HepG2 (cell line): ENCODE data around the gene NFYC. TPM values are rescaled to one million over a fixed set of nuclear protein-coding genes. Genes with fewer than 3 reads are reported as not detected.

ENCODE experiments used
- CEBPB ChIP-seq: IDR thresholded peaks from 2 replicates; pipeline ENCODE4 v1.6.1; 2011; ENCODE audit warnings: low read depth, low read length, improper control_type of control experiment, borderline replicate concordance
- FIP1L1 ChIP-seq: fragments of 200-400 bp; formaldehyde crosslinking; IDR thresholded peaks from 2 replicates; pipeline ENCODE4 v1.6.1; 2018; ENCODE audit warnings: low read depth, mild to moderate bottlenecking, low read length, moderate library complexity, borderline replicate concordance; ENCODE audit not compliant: insufficient read depth
- HDAC6 ChIP-seq: fragments of 200-600 bp; sonication (generic); IDR thresholded peaks from 2 replicates; pipeline ENCODE4 v1.7.0; 2017; ENCODE audit warnings: mild to moderate bottlenecking, antibody characterized with exemption, low read length, low read depth
- HOXA5 ChIP-seq: sonication (generic); formaldehyde crosslinking; IDR thresholded peaks from 2 replicates; pipeline ENCODE4 v1.4.0; 2020; ENCODE audit warnings: missing genetic modification reagents
- MED1 ChIP-seq: sonication (generic); formaldehyde crosslinking; IDR thresholded peaks from 2 replicates; pipeline ENCODE4 v1.4.0; 2020; ENCODE audit warnings: missing genetic modification reagents
- TBX3 ChIP-seq: fragments of 450-650 bp; IDR thresholded peaks from 2 replicates; pipeline ENCODE4 v1.6.1; 2017; ENCODE audit warnings: antibody characterized with exemption, mild to moderate bottlenecking, inconsistent platforms, borderline replicate concordance
- ZBTB38 ChIP-seq: sonication (generic); formaldehyde crosslinking; IDR thresholded peaks from 2 replicates; pipeline ENCODE4 v1.5.1; 2020; ENCODE audit warnings: mild to moderate bottlenecking, missing genetic modification reagents
- ZNF251 ChIP-seq: sonication (generic); formaldehyde crosslinking; IDR thresholded peaks from 2 replicates; pipeline ENCODE4 v1.9.0; 2021; ENCODE audit warnings: mild to moderate bottlenecking, missing genetic modification reagents
- ZNF256 ChIP-seq: sonication (generic); formaldehyde crosslinking; conservative IDR thresholded peaks from 2 replicates; pipeline ENCODE4 v1.4.0; 2020; ENCODE audit warnings: missing genetic modification reagents
- ZNF501 ChIP-seq: sonication (generic); formaldehyde crosslinking; IDR thresholded peaks from 2 replicates; pipeline ENCODE4 v1.5.1; 2020; ENCODE audit warnings: mild to moderate bottlenecking, moderate library complexity, missing genetic modification reagents
- ZNF552 ChIP-seq: sonication (generic); formaldehyde crosslinking; IDR thresholded peaks from 2 replicates; pipeline ENCODE4 v1.9.0; 2022; ENCODE audit warnings: missing genetic modification reagents, mild to moderate bottlenecking, borderline replicate concordance
- ZNF850 ChIP-seq: sonication (generic); formaldehyde crosslinking; conservative IDR thresholded peaks from 2 replicates; pipeline ENCODE4 v1.9.0; 2021; ENCODE audit warnings: mild to moderate bottlenecking, missing genetic modification reagents
- ZSCAN12 ChIP-seq: sonication (generic); formaldehyde crosslinking; IDR thresholded peaks from 2 replicates; pipeline ENCODE4 v1.9.0; 2021; ENCODE audit warnings: mild to moderate bottlenecking, missing genetic modification reagents
- polyA plus RNA-seq, 8 experiments: library from polyadenylated mRNA; depleted of rRNA in 3 of 8; stranded (reverse) in 7 of 8; unstranded in 1 of 8; fragments of >200 nt; fragmentation: Illumina TruSeq in 4 of 8; extraction: Trizol in 4 of 8; gene quantifications; 2 replicates each; pipeline versions ENCODE4 v1.2.1 to v1.2.3, GENCODE V29; 2011 to 2016; ENCODE audit warnings: low read depth in 4 of 8, missing spikeins in 1 of 8, mixed read lengths in 1 of 8; ENCODE audit not compliant: insufficient read depth in 1 of 8
- total RNA-seq, 5 experiments: library from RNA; depleted of rRNA; stranded (reverse); fragments of >200 nt; fragmentation: Illumina TruSeq; extraction: Trizol; gene quantifications; 2 replicates each; pipeline ENCODE4 v1.2.3, GENCODE V29; 2016; ENCODE audit warnings: low read depth in 1 of 5
- TF ChIP-seq, protein P1 (sequence below): sonication (generic); formaldehyde crosslinking; IDR thresholded peaks from 2 replicates; pipeline ENCODE4 v1.4.0; 2020; ENCODE audit warnings: mild to moderate bottlenecking, missing genetic modification reagents, borderline replicate concordance
- TF ChIP-seq, protein P2 (sequence below): sonication (generic); formaldehyde crosslinking; IDR thresholded peaks from 2 replicates; pipeline ENCODE4 v1.4.0; 2020; ENCODE audit warnings: missing genetic modification reagents; ENCODE audit errors: not compliant biosample characterization
- TF ChIP-seq, protein P3 (sequence below): sonication (generic); formaldehyde crosslinking; IDR thresholded peaks from 2 replicates; pipeline ENCODE4 v1.5.1; 2020; ENCODE audit warnings: mild to moderate bottlenecking, moderate library complexity, missing genetic modification reagents
- TF ChIP-seq, protein P4 (sequence below): IDR thresholded peaks from 2 replicates; pipeline ENCODE4 v1.6.1; 2016; ENCODE audit warnings: low read depth
- TF ChIP-seq, protein P5 (sequence below): sonication (generic); formaldehyde crosslinking; IDR thresholded peaks from 2 replicates; pipeline ENCODE4 v1.9.0; 2021; ENCODE audit warnings: missing genetic modification reagents, mild to moderate bottlenecking, borderline replicate concordance
- TF ChIP-seq, protein P6 (sequence below): conservative IDR thresholded peaks from 2 replicates; pipeline ENCODE4 v1.6.1; 2018; ENCODE audit warnings: missing genetic modification reagents

The NFYC gene
- total and polyA plus RNA-seq, 2 of the 13 experiments (the other 11 are each of a cell fraction or from before 2014, with no cell fraction given), result 33.9 to 73.7 TPM

DNA sequence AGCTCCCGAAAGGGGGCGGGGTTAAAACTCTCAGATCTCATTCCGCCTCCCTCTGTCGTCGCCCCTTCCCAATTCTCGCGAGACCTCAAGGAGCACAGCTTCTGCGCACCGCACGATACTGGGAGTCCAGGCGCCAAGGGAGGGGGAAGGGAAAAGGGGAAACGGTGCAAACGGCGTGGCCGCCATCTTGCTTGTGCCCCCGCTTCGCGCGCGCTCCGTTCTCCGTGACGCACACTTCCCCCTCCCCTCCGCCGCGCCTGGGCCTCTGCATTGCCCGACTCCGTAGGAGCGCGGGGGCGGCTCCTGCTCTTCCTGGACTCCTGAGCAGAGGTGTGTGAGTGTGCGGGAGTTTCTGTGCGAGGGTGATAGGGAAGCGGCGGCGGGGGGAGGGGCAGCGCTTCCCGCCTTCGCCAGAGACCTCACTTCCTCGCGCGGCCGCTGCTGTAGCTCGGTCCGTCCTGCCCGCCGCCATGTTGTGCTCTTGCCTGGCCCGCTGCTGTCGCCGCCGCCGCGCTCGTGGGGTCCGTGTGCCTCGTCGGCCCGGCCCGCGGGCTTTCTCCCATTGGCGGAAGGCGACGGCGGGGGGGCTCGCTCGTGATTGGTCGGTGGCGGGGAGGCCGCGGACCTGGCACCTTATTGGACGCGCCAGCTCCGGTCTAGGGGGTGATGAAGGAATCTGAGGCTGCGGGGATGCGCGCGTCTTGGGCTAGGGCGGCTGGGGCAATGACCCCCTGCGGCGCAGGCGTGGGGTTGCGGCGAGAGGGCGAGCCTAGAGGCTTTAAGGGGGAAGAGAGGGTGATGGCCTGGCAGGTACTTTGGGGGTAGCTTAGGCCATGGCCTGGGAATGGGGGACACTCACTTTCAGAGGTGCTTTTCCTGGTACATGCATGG is at the start of gene NFYC (continued):
- TF ChIP-seq, protein P1, sequence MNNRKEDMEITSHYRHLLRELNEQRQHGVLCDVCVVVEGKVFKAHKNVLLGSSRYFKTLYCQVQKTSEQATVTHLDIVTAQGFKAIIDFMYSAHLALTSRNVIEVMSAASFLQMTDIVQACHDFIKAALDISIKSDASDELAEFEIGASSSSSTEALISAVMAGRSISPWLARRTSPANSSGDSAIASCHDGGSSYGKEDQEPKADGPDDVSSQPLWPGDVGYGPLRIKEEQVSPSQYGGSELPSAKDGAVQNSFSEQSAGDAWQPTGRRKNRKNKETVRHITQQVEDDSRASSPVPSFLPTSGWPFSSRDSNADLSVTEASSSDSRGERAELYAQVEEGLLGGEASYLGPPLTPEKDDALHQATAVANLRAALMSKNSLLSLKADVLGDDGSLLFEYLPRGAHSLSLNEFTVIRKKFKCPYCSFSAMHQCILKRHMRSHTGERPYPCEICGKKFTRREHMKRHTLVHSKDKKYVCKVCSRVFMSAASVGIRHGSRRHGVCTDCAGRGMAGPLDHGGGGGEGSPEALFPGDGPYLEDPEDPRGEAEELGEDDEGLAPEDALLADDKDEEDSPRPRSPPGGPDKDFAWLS (CRISPR knock-in tag), result 0 out of 2 replicates have a peak, but pooled peaks have one; percentile 28
- 0 out of 2 replicates have a peak, but pooled peaks have one; percentile 39 for TF ChIP-seq ZSCAN12 (CRISPR knock-in tag)
- TF ChIP-seq ZNF501 (CRISPR knock-in tag), result peak; percentile 98
- TF ChIP-seq, protein P2, sequence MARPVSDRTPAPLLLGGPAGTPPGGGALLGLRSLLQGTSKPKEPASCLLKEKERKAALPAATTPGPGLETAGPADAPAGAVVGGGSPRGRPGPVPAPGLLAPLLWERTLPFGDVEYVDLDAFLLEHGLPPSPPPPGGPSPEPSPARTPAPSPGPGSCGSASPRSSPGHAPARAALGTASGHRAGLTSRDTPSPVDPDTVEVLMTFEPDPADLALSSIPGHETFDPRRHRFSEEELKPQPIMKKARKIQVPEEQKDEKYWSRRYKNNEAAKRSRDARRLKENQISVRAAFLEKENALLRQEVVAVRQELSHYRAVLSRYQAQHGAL, result no peak
- TF ChIP-seq ZBTB38 (CRISPR knock-in tag), result peak; percentile 61; the same call in 1 of the 2 replicates
- peak; percentile 77 for TF ChIP-seq ZNF552 (CRISPR knock-in tag)
- TF ChIP-seq FIP1L1, result peak; percentile 90; the same call in 1 of the 2 replicates
- TF ChIP-seq MED1 (CRISPR knock-in tag), result peak; percentile 49
- TF ChIP-seq, protein P3, sequence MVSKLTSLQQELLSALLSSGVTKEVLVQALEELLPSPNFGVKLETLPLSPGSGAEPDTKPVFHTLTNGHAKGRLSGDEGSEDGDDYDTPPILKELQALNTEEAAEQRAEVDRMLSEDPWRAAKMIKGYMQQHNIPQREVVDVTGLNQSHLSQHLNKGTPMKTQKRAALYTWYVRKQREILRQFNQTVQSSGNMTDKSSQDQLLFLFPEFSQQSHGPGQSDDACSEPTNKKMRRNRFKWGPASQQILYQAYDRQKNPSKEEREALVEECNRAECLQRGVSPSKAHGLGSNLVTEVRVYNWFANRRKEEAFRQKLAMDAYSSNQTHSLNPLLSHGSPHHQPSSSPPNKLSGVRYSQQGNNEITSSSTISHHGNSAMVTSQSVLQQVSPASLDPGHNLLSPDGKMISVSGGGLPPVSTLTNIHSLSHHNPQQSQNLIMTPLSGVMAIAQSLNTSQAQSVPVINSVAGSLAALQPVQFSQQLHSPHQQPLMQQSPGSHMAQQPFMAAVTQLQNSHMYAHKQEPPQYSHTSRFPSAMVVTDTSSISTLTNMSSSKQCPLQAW (CRISPR knock-in tag), result peak; percentile 40
- TF ChIP-seq, protein P4, sequence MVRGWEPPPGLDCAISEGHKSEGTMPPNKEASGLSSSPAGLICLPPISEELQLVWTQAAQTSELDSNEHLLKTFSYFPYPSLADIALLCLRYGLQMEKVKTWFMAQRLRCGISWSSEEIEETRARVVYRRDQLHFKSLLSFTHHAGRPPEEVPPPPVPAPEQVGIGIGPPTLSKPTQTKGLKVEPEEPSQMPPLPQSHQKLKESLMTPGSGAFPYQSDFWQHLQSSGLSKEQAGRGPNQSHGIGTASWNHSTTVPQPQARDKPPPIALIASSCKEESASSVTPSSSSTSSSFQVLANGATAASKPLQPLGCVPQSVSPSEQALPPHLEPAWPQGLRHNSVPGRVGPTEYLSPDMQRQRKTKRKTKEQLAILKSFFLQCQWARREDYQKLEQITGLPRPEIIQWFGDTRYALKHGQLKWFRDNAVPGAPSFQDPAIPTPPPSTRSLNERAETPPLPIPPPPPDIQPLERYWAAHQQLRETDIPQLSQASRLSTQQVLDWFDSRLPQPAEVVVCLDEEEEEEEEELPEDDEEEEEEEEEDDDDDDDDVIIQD (CRISPR knock-in tag), result peak; percentile 57
- TF ChIP-seq, protein P5, sequence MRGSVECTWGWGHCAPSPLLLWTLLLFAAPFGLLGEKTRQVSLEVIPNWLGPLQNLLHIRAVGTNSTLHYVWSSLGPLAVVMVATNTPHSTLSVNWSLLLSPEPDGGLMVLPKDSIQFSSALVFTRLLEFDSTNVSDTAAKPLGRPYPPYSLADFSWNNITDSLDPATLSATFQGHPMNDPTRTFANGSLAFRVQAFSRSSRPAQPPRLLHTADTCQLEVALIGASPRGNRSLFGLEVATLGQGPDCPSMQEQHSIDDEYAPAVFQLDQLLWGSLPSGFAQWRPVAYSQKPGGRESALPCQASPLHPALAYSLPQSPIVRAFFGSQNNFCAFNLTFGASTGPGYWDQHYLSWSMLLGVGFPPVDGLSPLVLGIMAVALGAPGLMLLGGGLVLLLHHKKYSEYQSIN, result no peak
- no peak for TF ChIP-seq HDAC6
- TF ChIP-seq TBX3, result peak; percentile 38; the same call in 1 of the 2 replicates
- TF ChIP-seq ZNF251 (CRISPR knock-in tag), result peak; percentile 87; the same call in 1 of the 2 replicates
- TF ChIP-seq HOXA5, result peak; percentile 82; the same call in 1 of the 2 replicates
- no peak for TF ChIP-seq ZNF850
- 0 out of 2 replicates have a peak, but pooled peaks have one; percentile 33 for TF ChIP-seq ZNF256 (CRISPR knock-in tag)
- TF ChIP-seq CEBPB, result no peak
- TF ChIP-seq, protein P6, sequence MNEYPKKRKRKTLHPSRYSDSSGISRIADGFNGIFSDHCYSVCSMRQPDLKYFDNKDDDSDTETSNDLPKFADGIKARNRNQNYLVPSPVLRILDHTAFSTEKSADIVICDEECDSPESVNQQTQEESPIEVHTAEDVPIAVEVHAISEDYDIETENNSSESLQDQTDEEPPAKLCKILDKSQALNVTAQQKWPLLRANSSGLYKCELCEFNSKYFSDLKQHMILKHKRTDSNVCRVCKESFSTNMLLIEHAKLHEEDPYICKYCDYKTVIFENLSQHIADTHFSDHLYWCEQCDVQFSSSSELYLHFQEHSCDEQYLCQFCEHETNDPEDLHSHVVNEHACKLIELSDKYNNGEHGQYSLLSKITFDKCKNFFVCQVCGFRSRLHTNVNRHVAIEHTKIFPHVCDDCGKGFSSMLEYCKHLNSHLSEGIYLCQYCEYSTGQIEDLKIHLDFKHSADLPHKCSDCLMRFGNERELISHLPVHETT (CRISPR knock-in tag), result peak; percentile 97
